Measurements from ENCODE around the gene OVCA2.

Gene OVCA2

DNA sequence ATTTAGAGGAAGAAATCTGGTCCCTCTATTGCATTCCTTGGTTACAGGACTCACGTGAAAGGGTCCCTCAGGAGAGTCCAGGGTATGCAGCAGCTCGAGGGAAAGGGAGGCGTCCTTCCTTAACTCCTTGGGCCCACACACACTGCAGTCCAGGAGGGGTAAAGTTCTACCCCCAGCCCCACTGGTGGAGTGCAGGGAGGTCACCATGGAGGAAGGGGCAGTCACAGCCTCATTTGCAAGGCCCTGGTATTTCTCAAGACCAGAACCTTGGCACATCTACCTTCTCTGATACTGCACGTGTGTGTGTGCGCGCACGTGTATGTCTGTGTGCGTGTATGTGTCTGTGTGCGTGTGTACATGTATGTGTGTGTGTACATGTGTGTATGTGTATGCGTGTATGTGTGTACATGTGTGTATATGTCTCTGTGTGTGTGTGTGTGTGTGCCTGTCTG lies 24.2 kb downstream of the OVCA2 start:
- no peak for DNase-seq (ENCODE audit: low spot score)

DNA sequence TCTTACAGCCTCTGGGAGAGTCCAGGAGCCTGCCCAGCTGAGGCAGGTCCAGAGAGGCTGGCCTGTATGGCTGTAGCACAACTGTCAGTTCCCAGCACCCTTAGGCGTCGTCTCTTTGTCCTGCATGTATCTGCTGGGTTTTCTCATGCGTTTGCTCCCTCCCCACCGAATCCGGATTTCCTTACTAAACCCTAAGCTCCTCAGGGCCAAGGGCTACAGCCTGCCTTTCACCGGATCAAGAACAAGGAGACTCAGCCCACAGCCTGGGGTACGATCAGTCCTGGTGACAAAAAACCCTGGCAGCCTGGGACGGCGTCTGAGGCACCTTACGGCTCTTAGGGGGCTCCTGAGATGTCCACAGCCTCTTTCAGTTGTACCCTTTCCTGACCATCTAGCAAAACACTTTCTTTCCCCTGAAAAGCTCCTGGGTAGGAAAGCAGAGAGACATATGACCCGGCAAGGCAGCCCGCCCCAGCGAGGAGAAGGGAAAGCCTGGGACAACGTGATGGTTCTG lies 25.3 kb downstream of the OVCA2 start:
- DNase-seq (ENCODE audit: low spot score), result no peak

DNA sequence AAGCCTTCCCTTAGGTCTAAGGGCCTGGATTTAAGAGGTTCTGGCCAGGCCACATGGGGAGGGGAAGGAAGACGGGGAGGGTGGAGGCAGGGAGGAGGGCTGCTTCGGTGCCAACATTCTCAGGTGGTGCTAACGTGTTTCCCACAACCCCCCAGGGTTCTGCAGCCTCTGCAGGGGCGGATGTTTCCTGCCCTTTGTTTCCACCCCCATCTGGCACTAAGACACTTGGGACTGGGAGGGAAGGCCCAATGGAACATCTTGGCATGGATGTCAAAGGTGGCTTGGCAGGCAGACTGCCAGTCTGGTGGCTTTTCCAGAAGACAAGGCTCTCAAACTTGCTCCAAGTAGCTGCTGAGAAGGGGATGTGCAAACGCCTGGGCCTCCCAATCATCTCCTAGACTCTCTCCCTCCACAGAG lies 25.8 kb downstream of the OVCA2 start:
- no peak for DNase-seq (ENCODE audit: low spot score)

DNA sequence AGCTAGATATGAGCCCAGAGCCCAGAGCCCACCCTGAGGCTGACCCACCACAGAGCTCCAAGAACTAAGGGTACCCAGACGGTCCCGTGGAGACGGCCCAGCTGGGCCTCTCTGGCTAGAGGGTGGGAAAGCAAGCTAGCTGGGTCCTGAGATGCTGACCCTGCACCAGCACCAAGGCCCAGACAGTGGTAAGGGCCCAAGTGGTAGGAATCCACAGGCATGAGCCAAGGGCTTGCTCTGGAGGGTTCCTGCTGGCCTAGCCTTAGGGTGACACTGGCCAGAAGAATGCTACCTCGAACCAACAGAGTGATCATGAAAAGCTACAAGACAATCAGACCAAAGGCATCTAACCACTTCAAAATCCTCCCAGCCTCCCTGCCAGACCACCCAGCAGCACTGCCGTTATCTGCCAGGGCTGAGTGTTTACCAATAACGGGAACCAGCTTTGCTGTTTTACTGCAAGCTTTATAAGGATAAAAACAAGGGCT lies 26.3 kb downstream of the OVCA2 start:
- no peak for DNase-seq (ENCODE audit: low spot score)

DNA sequence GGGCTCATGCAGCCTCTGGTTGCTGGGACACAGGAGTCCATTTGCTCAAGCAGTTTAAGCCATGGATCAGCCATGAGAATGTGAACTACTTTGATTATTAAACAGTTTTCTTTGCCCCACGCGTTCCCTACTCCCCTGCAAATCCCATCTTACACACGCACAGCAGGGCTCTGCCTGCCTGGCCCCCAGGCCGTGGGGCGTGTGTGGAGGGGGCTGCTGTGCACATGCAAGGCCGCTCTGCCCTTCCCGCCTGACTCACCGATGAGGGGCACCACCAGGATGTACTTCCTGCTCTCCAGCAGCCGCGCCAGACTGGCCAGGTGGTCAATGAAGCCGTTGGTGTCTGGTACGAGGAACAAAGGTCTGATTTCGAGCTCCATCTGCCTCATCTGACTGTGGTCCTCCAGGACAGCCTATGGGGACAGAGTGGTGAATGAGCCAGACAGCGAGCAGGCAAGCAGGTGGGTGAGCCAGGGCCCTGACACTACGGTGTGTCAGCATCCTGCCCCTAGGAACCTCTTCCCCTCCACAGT lies 26.8 kb downstream of the OVCA2 start:
- no peak for DNase-seq (ENCODE audit: low spot score)

DNA sequence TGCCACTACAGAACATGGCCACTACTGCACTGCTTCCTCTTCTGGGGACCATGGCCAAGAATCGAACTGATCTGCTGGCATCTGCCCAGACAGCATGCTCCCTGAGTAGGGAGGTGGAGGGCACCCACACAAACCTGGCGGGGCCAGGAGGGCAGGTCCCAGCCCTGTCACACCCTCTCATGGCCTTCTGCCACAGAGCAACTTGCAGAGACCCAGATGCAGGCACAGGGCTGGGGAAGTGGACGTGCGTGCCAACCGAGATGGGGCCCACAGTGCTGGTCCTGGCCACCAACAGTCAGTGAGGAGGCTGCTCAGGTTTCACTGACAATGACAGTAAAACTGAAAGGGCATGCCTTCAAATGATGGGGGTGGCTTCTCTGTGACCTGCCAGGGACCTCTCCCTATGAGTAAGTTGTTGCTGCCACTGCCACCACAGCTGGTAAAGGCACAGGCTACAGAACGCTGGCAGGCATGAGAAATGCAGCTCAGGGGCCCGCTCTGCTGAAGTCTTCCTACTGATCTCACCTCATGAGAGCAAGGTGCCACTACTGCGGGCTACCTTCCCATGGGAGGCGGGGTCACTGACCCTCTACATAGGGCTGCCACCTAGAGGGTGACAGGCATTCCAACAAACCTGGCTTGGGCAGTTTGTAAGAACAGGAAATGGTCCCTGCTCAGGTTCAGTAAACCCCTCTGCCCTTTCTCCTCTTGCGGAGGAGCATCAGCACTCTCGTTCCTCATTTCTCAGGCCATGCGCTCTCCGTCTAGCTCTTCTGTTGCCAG lies 28.6 kb downstream of the OVCA2 start:
- no peak for DNase-seq (ENCODE audit: low spot score)

DNA sequence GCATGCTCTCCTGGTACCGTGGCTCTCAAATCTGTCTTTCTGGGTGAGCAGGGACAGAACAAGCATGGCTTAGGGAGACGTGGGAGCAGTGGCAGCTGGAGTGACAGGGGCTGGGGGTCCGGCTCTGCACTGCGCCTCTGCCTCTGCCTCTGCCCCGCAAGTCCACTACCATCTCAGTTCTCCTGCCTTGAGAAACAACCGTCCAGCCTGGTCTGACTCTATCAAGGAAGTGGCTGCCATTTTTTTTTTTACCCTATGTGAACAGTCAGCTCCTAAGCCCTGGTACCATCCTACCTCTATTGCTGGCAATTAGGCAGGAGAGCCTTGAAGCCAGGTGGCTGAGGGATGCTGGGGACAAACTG lies 29.2 kb downstream of the OVCA2 start:
- no peak for DNase-seq (ENCODE audit: low spot score)

DNA sequence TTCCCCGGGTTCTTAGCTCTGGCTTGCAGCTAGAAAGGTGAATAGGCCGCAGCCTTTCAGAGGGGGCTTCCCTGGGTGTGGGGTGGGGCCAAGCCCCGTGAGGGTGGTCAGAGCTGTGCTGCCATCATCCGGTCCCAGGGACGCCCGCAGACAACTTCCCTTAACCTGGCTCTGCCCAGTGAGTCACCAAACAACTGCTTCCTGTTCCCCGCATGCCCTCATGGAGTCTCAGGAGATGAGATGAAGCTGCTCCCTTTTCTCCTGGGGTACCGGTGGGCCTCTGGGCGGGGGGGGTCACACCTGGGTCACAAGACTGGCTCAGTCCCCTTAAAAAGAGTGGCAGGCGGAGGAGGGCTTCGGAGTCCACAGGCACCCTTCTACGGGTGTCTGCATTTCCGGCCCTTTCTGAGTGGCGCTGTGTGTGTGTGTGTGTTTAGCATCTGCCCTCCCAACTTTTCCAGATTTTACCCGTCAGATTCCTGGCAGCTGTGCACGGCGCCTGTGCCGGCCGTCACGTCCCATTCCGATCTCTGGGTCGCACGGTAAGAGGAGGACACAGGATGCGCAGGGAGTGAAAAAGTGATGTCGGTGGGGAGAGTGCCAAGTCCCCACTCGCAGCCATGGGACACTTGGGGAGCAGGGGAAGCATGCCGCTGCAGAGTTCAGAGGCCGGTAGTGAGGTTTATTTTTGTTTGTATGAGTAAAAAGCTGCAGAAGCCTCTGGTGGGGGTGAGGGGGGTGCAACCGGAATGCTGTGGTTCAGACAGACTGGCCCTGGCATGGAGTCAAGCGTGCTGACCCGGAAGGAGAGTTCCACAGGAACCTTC lies 29.8 kb downstream of the OVCA2 start:
- DNase-seq (ENCODE audit: low spot score), result no peak

DNA sequence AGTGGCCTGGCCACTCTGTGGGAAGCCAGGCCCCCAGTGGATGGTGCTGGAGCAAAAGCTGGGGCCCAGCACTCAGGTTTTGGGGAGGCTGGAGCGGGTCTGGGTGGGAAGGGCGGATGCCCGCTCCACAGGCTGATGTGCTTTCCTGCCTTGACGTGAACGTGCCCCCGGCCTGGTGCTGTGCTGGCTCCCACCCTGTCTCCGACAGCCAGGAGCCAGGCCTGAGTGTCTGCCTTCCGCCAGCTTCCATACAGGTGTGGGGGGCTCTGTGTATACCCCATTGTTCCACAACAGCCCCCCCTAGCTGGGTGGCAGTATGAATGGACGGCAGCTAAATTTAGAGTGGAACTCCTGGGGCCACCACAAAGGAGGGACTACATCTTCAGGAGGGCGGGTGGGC lies 33.1 kb downstream of the OVCA2 start:
- DNase-seq (ENCODE audit: low spot score), result no peak

DNA sequence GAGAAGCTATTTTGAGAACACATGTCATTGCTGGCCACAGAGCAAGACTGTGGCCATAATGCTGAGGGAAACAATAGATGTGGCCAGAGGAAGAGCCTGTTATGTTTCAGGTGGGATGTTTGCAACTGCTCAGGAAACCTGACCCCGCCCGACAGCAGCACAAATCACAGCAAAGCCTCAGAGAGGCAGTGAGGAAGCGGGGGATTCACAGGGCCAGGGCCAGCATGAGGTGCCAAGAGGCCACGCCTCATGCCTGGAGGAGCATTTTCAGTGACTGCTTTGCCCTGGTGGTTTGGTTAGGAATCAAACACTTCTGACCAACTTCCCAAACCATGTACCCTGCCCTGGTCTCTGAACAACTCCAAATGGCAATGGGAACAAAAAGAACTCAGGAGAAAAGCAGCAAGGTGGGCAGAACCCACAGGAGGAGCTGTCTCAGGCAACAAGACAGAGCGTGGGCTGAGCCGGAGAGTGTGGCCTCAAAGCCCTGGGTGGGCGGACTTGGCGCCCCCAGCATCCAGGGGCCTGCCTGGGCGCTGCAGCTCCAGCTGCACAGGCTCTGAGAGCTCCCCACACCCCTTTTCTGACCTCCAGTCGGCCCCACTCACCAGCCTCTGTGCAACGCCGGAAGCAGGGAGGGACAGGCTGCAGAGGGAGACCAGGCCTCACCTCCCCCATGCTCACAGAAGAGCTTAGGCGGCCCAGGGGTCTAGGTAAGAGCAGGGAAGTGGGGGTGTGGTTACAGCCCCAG lies 33.7 kb downstream of the OVCA2 start:
- no peak for DNase-seq (ENCODE audit: low spot score)

DNA sequence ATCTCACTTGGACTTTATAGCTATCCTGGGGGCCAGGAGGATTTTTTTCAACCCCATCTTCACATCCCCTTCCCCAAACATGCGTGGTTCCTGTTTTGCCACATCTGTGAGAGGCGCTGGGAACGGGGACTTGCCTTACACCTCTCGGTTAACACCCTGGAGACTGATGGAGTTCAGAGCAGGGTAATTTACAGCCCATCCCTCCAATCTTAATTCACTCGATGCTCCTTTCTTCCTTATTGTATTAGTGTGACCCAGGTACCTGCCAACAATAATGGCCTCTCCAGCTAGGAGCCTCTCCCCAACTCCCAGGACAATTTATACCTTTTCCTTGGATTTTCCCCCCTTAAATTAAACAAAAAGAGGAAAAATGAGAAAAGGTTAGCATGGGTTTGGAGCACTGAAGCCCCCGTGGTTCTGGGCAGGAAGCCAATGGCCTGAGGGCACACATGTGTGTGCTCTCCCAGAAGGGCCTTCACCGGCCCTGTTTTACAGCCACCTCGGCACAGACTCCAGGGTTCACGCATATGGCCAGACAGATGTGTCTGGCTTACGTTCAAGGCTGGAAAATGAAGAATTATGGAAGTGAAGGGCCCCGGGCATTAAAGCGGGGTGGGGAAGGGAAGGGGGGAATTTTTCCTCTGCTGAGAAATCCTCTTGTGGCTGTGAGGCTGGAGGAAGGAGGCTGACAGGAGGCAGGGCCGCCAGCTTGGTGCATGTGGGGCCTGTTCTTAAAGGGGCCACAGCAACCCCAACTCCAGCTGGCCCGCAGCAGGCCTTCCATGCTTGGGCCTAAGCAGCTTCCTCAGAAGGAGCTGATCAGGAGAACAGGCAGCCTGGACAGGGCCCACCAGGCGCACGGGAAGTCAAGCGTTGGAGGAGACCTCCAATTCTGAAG lies 34.5 kb downstream of the OVCA2 start:
- DNase-seq (ENCODE audit: low spot score), result no peak

DNA sequence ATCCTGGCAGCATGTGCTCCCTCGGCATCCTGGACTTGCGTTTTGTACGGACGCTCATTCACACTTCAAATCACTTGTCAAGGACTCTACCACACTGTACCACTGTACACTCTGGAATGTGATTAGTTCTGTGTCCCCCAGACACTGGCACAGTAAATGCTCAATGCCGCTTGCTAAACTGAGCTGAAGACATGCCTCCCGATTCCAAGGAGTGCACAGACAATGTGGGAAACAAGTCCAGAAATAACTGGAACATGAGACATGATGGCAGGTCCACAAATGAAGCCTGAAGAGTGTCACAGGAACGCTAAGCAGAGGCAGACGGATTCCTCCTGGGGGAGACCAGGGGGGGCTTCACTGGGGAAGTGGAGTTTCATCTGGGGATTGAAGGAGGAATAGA lies 35.2 kb downstream of the OVCA2 start:
- DNase-seq (ENCODE audit: low spot score), result no peak

DNA sequence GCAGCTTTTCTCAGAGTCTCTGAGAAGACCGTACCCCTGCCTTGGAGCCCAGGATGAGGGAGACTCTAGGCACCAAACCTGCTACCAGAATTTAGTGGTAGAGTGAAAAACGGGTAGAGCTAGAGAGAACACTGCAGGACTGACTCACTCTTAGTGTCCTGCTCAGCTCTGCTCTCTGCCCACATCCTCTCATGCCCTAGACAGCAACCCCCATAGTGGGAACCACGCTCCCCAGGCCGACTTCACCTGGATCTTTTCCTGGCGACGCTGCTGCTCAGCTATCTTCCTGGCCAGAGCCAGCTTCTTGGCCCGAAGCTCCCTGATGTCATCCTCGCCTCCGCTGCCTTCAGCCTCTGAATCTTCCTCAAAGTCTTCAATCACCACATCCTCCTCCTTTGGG lies 39.7 kb downstream of the OVCA2 start:
- DNase-seq (ENCODE audit: low spot score), result no peak

DNA sequence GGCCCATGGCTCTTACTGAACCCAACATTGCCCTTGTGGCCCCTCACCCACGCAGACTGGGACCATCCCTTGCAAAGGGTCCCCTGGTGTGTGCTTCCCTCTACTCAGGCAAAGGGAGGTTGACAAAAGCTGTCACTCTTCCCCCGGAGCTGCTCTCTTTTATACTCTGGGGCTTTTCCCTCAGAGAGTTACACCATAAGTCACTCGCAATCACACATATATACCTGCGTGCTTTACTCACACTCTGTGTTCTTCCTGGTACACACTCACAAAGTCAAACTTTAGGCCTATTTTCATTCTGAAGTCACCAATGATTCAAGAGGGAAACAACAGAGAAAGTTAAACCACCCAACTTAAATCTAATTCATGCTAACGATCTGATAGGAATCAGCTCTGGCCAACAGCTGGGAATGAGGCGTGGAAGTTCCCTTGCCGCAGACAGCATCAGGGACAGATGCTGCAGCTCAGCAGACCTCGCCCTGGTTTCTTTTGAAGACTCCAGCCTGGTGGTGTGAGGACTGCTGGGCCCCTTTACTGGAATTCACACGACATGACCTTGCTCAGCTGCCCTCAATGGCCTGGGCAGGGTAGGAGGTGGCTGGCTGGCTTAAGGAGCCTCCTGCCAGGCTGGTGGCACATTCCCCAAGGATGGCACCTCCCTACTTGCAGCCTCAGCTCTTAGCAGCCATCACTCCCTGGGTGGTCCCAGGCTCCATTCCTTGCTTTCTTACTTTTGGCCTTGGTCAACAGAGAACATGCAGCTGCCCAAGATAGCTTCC lies 40.4 kb downstream of the OVCA2 start:
- DNase-seq (ENCODE audit: low spot score), result no peak

DNA sequence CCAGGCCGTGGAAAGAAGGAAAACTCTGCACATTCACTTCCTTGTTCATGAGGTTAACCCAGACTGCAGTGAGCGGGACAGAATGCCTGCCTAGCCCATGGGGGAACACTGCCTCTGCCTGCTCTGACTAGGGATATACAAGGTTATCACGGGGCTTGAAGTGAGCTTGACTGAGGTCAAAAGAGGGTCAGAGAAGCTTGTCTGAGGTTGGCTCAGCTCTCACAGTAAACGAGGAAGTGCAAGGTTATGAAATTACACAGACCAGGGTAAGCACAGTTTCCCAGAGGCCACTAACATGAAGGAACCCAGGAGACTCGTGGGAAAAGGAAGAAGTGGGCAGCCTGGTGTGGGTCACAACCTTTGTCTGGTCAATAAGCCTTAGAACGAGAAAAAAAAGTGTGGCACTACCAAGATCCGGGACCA lies 41.8 kb downstream of the OVCA2 start:
- no peak for DNase-seq (ENCODE audit: low spot score)

DNA sequence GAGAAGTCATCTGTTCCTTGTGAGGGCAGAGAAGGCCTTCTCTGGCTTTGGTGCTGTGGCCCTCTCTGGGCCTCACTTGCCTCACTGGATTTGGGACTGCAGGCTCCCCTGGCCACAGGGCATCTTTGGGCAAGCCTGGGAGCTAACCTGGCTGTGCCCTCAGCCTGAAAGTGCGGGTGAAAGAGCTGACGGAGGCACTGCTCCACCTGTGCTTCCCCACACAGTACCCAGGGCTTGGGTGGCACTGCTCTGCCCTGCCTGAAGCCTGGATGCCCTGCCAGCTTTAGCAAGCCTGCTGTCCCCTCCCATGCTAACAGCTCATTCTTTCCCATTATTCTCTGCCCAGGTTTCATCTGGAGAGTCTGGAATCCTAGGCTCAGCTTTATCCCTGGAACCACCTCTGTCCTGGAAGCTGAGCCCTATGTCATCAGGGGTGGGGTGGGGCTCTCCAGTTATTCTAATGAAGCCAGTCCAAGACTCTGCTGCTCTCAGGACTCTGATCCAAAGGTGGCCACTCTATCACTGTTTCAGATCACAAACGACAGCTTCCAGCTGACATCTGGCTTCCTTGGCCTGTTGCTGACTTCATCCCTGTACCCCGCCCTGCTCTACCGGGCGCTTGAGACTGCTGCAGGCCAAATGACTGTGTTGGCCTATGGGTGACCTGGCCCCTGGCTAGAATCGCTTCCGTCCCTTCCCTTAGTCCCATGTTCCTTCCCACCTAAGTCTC lies 42.4 kb downstream of the OVCA2 start:
- no peak for DNase-seq (ENCODE audit: low spot score)

DNA sequence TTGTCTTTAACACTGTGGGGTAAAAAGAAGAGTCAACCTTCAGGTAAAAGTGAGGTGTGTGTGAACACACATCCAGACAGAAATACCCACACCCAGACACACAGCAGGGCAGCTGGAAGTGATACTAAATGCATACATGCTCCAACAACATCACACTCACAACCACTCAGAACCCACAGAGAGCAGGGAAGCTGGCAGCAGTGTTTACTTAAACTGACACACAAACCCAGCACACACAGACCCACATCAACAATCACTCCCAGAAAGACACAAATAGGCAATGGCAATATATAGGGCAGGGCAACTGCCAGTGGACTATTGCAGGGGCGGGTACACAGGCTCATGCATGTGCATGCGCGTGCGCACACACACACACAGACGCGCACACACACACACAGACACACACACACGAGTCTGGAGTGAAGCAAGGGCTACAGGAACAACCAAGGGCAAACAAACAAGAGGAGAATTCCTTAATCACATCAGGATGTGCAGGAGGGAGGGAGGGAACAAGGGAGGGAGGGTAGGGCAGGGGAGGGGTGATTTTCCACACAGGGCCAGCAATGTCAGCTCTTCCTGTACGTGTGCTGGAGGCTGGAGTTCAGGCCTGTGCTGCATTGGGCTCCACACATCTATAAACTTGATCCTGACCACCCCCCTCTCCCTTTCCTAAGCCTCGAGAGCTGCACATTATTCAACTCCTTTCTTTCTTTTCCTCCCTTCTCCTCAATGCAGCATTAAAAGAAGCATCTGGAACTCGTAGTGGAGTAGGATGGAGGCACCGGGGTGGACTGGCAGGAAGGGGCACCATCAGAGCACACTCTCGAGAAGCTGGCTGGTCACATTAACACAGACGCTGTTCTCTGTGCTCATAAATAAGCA lies 43.2 kb downstream of the OVCA2 start:
- no peak for DNase-seq (ENCODE audit: low spot score)

DNA sequence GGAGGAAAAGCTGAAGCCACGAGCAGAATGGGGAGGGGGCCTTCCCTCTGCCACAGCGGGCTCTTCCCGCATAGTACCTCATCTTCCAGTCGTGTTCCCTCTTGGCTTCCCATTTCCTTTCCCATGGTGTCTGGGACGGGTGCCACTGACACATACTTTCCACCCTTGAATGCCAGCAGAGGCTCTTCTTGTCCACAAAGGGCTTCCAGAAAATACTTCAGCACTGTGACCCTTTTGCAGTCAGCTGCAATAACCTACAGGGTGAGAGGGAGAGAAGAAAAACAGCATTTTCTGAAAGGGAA lies 43.8 kb downstream of the OVCA2 start:
- no peak for DNase-seq (ENCODE audit: low spot score)

DNA sequence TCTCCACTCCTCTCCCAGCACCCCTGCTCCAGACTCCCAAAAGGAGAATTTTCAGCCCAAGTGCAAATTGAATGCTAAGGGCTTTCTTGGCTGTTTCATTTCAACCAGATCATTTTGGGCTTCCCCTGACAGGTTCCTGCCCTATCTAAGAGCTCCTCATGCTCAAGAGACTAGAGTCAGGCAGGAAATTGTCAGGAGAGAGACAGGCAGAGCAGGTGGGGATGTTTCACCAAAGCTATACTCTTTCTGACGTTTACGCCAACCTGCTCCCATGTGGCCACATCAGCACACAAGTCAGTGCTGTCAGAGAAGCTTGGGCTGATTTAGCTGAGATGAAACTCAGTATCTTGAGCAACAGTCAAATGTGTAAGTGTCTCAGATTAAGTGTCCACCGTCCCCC lies 44.5 kb downstream of the OVCA2 start:
- no peak for DNase-seq (ENCODE audit: low spot score)

Measured in COLO829 (cell line).